ENCODE measurements around the gene PACRG. TPM values are rescaled to one million over a fixed set of nuclear protein-coding genes. Genes with fewer than 3 reads are reported as not detected.

Gene PACRG
- total and polyA plus RNA-seq, 4 donors, result 0.47 to 3.8 (median 2.4) TPM

DNA sequence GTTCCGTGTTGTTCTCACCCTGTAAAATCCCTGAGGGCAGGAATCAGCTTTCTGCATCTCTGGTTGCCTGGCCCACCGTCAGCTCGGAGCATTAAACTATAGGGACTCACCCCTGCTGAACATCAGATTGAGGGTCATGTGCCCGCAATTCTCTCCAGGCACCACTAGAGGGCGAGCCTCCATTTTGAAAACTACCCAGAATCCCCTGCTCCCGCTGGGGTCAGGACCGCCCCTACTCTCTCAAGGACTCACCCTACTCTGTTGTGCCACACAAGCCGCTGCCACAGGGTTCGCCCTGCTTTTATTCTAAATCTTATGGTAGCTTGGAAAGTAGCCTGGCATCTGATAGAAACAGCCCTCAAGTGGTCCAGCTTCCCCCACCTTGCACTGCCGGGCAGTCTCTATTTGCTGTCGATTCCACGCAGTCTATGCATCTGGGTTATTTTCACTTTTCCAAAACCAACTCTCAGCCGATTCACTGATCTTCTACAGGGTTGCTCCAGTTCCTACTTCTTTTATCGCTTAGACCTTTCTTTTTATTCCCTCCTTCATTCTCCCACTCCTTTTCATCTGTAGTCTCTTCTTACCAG lies 442.6 kb downstream of the PACRG start (continued):
- TF ChIP-seq, protein P1, sequence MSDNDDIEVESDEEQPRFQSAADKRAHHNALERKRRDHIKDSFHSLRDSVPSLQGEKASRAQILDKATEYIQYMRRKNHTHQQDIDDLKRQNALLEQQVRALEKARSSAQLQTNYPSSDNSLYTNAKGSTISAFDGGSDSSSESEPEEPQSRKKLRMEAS (IDR thresholded peaks at IDR 0.05), result no peak
- TF ChIP-seq RXRA (IDR thresholded peaks at IDR 0.05) (no peak), YY1 (IDR thresholded peaks at IDR 0.05) (no peak)
- TF ChIP-seq, protein P2, sequence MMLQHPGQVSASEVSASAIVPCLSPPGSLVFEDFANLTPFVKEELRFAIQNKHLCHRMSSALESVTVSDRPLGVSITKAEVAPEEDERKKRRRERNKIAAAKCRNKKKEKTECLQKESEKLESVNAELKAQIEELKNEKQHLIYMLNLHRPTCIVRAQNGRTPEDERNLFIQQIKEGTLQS (IDR thresholded peaks at IDR 0.05), result no peak

DNA sequence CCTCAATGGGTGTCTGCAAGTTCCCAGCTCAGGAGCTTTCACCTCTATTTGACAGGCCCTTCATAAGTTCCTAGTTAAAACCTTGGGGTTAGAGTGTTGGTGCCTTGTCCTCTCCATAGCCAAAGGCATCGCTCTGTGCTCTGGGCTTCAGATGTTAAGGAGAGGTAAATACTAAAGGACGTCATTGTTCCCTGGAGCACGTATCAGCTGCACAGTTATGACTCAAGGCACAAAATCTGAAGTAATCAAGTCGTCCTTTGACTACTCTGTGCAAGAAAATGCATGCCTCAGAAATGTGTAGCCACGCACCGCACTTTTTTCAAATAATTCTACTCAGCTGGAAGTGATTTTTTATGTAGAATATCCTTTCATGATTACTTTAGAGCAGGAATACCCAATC lies 446.0 kb downstream of the PACRG start:
- no peak overlapping the region for H3K9ac ChIP-seq (ENCODE audit: low read depth in 1 of 2, low read length in 2 of 2)
- no peak overlapping the region for H3K4me3 ChIP-seq (ENCODE audit: low read depth in 1 of 3, low read length in 3 of 3)
- no peaks in the 10 kb centered on the region for H3K36me3 ChIP-seq (ENCODE audit: control insufficient read depth in 4 of 4, insufficient read depth in 3 of 4, low read depth in 1 of 4, low read length in 3 of 4)
- H3K4me1 ChIP-seq (ENCODE audit: control insufficient read depth in 4 of 4, insufficient read depth in 4 of 4, low read length in 3 of 4), result no peaks in the 10 kb centered on the region
- no peaks in the 10 kb centered on the region for H3K9me3 ChIP-seq (ENCODE audit: control insufficient read depth in 4 of 4, low read length in 3 of 4)
- TF ChIP-seq SP1 (IDR thresholded peaks at IDR 0.05) (no peak), YY1 (IDR thresholded peaks at IDR 0.05) (no peak), HNF4A (conservative IDR thresholded peaks at IDR 0.05) (no peak), RAD21 (IDR thresholded peaks at IDR 0.05) (no peak), FOXA2 (IDR thresholded peaks at IDR 0.05) (no peak), TAF1 (conservative IDR thresholded peaks at IDR 0.05) (no peak), NR2F2 (IDR thresholded peaks at IDR 0.05) (no peak), EGR1 (IDR thresholded peaks at IDR 0.05; ENCODE audit: low read depth in 2 of 2) (no peak), HNF4G (IDR thresholded peaks at IDR 0.05) (no peak), JUND (IDR thresholded peaks at IDR 0.05) (no peak), RXRA (IDR thresholded peaks at IDR 0.05) (no peak), GABPA (IDR thresholded peaks at IDR 0.05 in 1 of 2, conservative IDR thresholded peaks at IDR 0.05 in 1 of 2) (no peak), FOXA1 (IDR thresholded peaks at IDR 0.05) (no peak)
- TF ChIP-seq, protein P3, sequence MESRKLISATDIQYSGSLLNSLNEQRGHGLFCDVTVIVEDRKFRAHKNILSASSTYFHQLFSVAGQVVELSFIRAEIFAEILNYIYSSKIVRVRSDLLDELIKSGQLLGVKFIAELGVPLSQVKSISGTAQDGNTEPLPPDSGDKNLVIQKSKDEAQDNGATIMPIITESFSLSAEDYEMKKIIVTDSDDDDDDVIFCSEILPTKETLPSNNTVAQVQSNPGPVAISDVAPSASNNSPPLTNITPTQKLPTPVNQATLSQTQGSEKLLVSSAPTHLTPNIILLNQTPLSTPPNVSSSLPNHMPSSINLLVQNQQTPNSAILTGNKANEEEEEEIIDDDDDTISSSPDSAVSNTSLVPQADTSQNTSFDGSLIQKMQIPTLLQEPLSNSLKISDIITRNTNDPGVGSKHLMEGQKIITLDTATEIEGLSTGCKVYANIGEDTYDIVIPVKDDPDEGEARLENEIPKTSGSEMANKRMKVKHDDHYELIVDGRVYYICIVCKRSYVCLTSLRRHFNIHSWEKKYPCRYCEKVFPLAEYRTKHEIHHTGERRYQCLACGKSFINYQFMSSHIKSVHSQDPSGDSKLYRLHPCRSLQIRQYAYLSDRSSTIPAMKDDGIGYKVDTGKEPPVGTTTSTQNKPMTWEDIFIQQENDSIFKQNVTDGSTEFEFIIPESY (IDR thresholded peaks at IDR 0.05), result no peak
- TF ChIP-seq, protein P4, sequence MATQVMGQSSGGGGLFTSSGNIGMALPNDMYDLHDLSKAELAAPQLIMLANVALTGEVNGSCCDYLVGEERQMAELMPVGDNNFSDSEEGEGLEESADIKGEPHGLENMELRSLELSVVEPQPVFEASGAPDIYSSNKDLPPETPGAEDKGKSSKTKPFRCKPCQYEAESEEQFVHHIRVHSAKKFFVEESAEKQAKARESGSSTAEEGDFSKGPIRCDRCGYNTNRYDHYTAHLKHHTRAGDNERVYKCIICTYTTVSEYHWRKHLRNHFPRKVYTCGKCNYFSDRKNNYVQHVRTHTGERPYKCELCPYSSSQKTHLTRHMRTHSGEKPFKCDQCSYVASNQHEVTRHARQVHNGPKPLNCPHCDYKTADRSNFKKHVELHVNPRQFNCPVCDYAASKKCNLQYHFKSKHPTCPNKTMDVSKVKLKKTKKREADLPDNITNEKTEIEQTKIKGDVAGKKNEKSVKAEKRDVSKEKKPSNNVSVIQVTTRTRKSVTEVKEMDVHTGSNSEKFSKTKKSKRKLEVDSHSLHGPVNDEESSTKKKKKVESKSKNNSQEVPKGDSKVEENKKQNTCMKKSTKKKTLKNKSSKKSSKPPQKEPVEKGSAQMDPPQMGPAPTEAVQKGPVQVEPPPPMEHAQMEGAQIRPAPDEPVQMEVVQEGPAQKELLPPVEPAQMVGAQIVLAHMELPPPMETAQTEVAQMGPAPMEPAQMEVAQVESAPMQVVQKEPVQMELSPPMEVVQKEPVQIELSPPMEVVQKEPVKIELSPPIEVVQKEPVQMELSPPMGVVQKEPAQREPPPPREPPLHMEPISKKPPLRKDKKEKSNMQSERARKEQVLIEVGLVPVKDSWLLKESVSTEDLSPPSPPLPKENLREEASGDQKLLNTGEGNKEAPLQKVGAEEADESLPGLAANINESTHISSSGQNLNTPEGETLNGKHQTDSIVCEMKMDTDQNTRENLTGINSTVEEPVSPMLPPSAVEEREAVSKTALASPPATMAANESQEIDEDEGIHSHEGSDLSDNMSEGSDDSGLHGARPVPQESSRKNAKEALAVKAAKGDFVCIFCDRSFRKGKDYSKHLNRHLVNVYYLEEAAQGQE (IDR thresholded peaks at IDR 0.05), result no peak
- TF ChIP-seq, protein P1 (IDR thresholded peaks at IDR 0.05), result no peak
- TF ChIP-seq, protein P5, sequence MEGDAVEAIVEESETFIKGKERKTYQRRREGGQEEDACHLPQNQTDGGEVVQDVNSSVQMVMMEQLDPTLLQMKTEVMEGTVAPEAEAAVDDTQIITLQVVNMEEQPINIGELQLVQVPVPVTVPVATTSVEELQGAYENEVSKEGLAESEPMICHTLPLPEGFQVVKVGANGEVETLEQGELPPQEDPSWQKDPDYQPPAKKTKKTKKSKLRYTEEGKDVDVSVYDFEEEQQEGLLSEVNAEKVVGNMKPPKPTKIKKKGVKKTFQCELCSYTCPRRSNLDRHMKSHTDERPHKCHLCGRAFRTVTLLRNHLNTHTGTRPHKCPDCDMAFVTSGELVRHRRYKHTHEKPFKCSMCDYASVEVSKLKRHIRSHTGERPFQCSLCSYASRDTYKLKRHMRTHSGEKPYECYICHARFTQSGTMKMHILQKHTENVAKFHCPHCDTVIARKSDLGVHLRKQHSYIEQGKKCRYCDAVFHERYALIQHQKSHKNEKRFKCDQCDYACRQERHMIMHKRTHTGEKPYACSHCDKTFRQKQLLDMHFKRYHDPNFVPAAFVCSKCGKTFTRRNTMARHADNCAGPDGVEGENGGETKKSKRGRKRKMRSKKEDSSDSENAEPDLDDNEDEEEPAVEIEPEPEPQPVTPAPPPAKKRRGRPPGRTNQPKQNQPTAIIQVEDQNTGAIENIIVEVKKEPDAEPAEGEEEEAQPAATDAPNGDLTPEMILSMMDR (IDR thresholded peaks at IDR 0.05; ENCODE audit: low read depth, low read length, missing input control), result no peak
- TF ChIP-seq, protein P2 (IDR thresholded peaks at IDR 0.05), result no peak
- WGBS, result 92% methylated on average over 6 of the region's 6 CpGs
- no peaks in the 10 kb centered on the region for H3K27me3 ChIP-seq (ENCODE audit: control insufficient read depth in 4 of 4, insufficient read depth in 4 of 4, low read length in 3 of 4)
- H3K27ac ChIP-seq (ENCODE audit: low read depth in 1 of 2, low read length in 2 of 2), result no peak overlapping the region
- DNase-seq (ENCODE audit: low spot score), result no peak
